Measurements from ENCODE around the gene ZBTB8OS.
A peak's percentile ranks its signal among the peaks of the same experiment; 100 is the strongest.
"Not testable (repeated sequence)": the region's sequence is repeated elsewhere in the genome, so short reads cannot be mapped to it uniquely, and the experiment has no call there.

Gene ZBTB8OS

DNA sequence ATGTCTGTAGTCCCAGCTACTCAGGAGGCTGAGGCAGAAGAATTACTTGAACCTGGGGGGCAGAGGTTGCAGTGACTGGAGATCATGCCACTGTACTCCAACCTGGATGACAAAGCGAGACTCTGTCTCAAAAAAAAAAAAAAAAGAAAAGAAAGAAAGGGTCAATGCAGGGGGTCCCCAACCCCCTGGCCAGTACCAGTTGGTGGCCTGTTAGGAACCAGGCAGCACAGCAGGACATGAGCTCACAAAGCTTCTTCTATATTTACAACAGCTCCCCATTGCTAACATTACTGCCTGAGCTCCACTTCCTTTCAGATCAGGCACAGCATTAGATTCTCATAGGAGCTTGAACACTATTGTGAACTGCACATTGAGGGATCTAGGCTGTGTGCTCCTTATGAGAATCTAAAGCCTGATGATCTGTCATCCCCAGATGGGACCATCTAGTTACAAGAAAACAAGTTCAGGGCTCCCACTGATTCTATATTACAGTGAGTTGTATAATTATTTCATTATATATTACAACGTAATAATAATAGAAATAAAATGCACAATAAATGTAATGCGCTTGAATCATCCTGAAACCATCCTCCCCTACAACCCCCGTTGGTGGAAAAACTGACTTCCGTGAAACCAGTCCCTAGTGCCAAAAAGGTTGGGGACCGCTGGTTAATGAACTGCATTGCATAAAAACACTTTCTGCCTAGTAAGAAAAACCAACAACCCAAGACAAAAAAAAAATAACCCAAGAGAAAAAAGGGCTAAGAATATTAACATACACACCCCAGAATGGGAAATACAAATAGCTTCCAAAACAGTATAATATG, 2.8 kb downstream of the ZBTB8OS start:
- DNase-seq (ENCODE audit: low spot score), result no peak

DNA sequence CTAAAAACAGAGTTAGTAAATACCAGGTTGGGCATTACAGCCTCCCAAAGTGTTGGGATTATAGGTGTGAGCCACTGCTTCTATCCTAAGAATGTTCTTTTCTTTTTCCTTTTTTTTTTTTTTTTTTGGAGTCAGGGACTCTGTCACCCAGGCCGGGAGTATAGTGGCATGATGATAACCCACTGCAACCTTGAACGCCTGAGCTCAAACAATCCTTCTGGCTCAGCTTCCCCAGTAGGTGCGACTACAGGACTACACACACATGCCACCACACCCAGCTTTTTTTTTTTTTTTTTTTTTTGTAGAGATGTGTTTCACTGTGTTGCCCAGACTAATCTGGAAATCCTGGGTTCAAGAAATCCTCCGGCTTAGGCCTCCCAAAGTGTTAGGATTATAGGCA, 5.9 kb downstream of the ZBTB8OS start:
- no peak for DNase-seq (ENCODE audit: low spot score)

DNA sequence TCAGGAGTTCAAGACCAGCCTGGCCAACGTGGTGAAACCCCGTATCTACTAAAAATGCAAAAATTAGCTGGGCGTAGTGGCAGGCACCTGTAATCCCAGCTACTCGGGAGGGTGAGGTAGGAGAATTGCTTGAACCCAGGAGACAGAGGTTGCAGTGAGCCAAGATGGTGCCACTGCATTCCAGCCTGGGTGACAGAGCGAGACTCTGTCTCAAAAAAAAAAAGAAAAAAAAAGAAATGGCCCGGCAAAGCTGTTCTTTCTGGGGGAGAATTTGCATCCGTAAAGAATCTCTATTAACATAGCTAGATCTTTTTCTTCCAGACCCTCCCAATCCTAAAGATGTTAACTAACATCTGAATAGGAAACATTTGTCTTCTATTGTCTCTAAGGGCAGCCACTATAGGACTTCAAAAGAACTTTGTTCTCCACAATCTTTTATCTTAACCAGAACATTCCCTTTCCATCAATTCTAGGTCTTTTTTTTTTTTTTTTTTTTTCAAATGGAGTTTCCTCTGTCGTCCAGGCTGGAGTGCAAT, 8.0 kb downstream of the ZBTB8OS start:
- DNase-seq (ENCODE audit: low spot score), result not testable (repeated sequence)

DNA sequence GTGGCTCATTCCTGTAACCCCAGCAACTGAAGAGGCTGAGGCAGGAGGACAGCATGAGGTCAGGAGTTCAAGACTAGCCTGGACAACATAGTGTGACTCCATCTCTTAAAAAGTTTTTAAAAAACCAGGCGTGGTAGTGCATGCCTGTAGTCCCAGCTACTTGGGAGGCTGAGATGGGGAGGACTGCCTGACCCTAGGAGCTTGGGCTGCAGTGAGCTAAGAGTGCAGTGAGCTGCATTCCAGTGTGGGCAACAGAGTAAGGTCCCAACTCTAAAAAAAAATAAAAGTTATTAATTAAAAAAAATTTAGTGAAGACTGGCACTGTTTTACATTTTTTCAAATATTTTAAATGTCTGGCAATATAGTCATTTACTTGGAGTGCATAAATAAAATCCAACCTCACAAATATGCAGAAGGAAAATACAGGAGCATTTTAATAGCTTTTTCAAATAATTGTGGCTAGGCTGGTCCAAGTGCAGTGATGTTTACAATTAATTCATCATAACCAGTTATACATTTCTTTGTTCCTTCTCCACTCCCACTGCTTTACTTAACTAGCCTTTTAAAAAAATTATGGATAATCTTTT, 10.8 kb downstream of the ZBTB8OS start:
- no peak for DNase-seq (ENCODE audit: low spot score)

DNA sequence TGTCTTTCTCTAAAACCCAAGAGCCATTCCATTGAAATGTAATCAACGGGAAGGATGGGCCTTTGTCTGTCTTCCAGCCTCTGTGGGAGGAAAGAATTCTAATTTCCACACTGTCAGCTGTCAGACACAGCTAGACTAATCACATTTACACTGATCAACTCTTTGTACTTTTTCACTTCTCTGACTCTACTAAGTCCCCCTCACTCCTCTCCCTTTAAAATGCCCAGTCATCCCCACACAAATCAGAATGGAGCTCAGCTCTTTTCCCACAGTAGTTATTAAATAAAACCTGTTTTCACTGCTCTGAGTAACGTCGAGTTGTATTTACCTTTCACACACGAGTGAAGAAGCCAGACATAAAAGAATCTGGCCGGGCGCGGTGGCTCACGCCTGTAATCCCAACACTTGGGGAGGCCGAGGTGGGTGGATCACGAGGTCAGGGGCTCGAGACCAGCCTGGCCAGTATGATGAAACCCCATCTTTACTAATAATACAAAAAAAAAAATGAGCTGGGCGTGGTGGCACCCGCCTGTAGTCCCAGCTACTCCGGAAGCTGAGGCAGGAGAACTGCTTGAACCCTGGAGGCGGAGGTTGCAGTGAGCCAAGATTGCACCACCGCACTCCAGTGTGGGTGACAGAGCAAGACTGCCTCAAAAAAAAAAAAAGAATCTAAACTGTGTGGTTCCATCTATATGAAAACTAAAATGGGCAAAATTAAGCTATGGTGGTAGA, 13.3 kb downstream of the ZBTB8OS start:
- no peak for DNase-seq (ENCODE audit: low spot score)

DNA sequence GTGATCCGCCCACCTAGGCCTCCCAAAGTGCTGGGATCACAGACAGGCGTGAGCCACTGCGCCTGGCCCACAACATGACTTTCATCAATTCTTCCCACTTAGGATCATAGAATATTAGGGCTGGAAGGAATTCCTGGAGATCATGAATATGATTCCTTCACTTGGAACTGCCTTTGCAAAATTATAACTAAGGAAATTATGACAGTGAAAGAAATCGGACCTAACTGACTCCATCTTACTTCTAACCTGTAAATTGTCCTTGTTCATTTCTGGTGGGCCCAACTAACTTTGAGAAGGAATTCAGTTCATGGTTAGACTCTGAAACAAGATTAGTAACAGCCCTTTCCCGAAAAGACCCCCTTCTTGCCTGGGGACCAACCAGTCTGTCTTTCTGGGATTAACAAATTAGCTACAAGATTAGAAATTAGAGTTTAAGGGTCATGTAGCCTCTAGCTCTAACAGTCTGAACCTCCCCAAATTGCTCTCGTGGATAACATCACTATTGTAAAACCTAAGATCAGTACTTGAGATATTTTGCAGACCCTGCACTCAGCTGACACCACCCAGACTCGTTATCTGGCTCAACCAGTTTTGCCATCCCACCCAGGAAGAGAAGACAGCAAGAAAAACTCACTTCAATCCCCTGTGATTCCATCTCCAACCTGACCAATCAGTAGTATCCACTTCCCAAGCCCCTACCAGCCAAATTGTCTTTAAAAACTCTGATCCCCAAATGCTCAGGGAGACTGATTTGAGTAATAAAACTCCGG, 14.7 kb downstream of the ZBTB8OS start:
- no peak for DNase-seq (ENCODE audit: low spot score)

DNA sequence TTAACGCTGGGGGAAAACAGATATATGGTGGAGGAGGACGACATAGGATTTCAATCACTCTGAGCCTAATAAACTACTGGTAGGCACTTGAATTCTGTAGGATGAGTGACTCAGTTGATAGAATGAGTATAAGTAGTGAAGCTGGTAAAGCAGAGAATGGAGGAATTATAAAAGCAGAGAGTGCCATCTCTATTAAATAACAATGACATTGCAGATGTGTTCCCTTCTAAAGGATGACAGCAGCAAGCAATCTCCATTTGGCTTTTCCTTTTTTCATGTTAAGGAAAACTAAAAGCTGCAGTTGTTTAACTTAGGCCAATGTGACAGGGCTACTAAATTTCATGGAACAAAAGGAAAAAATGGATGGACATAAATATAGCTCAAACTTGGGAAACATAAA, 17.5 kb downstream of the ZBTB8OS start:
- no peak for DNase-seq (ENCODE audit: low spot score)

DNA sequence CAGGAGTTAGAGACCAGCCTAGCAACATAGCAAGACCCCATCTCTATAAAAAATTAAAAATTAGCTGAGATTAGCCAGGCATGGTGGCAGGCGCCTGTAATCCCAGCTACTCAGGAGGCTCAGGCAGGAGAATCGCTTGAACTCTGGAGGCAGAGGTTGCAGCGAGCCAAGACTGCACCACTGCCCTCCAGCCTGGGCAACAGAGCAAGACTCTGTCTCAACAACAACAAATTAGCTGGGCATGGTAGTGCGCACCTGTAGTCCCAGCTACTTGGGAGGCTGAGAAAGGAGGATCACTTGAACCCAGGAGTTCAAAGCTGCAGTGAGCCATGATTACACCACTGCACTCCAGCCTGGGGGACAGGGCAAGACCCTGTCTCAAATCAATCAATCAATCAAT, 20.2 kb downstream of the ZBTB8OS start:
- not testable (repeated sequence) for DNase-seq (ENCODE audit: low spot score)

DNA sequence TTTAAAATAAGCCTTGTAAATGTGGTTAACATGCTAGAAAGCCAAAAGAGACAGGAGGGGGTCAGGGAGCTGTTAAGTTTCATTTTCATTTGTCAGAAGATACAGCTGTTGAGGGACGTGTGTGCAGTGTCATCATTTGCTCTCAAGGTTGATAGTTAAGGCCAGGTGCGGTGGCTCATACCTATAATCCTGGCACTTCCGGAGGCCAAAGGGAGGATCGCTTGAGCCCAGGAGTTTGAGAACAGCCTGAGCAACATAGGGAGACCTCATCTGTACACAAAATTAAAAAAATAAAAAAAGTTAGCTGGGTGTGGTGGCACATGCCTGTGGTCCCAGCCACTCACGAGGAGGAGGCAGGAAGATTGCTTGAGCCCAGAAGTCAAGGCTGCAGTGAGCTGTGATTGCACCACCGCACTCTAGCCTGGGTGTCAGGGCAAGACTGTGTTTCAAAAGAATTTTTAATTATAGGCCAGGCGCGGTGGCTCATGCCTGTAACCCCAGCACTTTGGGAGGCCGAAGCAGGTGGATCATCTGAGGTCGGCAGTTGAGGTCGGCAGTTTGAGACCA, 22.7 kb downstream of the ZBTB8OS start:
- DNase-seq (ENCODE audit: low spot score), result no peak

DNA sequence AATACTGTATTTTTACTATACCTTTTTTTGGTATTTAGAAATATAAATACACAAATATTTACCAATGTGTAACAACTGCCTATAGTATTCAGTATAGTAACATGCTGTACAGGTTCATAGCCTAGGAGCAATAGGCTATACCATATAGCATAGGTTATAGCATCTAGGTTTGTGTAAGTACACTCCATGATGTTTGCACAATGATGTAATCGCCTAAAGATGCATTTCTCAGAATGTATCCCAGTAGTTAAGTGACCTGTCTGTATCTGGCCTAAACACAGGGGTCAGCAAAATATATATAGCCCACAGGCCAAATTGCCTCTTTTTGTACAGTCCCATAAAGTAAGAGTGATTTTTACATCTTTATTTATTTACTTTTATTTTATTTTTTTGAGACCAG, 24.2 kb downstream of the ZBTB8OS start:
- no peak for DNase-seq (ENCODE audit: low spot score)

DNA sequence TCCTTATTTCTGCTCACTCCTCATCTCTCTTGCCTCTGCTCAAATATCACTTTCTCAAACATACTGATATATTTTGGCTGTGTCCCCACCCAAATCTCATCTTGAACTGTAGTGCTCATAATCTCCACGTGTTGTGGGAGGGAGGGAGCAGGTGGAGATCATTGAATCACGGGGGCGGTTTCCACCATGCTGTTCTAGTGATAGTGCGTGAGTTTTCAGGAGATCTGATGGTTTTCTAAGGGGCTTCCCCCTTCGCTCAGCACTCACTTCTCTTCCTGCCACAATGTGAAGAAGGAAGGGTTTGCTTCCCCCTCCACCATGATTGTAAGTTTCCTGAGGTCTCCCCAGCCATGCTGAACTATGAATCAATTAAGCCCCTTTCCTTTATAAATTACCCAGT, 26.6 kb downstream of the ZBTB8OS start:
- DNase-seq (ENCODE audit: low spot score), result no peak

DNA sequence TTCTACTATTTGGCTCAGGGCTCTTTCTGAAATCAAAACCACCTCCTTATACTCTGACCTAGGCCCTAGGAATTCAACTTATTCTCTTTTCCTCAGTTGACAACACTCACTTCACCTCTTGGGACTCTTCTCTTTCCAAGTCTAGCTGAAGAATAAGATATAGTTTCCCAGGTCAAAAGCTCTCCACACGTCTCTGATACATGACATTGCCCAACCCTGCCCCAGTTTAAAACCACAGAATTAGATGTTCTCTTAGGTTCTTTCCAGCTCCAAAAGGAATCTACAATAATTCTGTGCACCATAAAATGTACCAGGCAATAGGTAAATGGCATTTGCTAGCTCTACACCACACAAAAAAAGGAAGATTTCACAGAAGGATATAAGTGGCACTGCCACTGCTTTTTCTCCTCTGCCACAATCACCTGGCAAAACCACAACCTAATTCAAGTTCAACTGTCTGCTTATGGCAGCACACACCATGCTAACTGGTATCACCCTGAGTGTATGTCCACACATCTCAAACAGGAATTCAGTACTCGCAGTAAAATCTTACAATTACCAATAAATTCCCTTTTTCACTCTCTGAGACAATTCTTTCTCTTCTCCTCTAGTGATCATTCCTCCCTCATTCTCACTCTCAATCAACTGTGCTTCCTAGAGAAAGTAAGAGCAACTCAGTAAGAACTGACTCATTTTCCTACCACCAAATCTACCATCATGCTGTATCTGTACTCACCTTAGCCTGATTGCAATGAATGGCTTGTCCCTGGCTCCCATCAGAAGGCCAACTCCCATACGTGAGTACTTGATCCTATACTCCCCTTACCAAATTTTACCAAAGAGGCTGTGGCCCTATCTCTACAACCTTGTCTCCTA, 27.3 kb downstream of the ZBTB8OS start:
- DNase-seq (ENCODE audit: low spot score), result no peak

DNA sequence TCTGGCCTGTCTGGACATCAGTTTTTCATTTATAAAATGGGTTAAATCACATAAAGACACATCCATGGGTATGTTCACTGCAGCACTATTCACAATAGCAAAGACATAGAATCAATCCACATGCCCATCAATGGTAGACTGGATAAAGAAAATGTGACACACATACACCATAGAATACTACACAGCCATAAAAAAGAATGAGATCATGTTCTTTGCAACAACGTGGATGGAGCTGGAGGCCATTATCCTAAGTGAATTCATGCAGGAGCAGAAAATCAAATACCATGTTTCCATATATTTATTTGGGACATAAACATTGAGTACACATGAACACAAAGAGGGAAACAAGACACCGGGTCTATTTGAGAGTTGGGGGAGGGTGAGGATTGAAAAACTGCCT, 28.1 kb downstream of the ZBTB8OS start:
- no peak for DNase-seq (ENCODE audit: low spot score)

DNA sequence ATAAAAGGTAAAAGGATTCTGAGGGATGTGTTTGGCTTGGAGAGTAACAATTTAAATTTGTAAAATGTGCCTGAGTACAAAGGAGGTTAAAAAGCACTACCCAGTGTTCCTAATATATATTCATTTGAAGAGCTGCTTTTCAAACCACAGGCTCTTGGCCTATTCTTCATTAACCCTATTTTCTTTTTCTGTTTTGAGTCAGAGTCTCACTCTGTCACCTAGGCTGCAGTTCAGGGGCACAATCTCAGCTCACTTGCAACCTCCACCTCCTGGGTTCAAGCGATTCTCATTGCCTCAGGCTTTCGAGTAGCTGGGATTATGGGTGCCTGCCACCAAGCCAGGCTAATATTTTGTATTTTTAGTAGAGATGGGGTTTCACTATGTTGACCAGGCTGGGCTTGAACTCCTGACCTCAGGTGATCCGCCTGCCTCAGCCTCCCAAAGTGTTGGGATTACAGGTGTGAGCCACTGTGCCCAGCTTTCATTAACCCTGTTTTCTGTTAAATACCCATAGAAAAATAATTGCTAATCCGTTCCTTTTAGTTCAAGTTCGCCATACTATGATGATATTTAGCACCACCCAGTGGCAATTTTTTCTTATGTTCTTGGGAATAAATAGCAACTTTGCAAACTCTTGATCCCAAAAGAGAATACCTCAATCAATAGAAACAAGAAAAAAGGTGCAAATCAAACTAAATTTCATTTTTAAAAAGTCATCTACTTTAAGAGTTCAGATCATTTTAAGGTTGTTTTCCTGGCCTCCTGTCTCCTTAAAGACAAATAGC, 30.5 kb downstream of the ZBTB8OS start:
- no peak for DNase-seq (ENCODE audit: low spot score)

DNA sequence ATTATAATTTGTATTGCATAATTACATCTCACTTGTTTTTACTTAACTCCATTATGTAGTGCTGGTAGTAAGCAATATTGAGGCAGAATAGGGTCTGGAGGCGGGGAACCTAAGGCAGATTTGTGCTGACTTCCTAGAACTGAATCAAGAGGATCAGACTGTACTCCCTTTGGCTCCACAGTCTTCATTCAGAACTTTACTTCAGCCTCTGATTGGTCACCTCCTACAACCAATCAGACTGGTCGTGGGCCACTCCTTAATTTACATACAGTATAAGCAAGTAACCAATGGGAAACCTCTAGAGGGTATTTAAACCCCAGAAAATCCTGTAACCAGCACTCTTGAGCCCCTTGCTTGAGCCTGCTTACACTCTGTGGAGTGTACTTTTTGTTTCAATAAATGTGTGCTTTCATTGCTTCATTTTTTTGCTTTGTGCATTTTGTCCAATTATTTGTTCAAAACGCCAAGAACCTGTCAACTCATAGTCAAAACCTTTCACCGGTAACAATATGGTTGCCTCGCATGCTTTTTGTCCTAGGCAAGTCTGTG, 31.6 kb downstream of the ZBTB8OS start:
- no peak for DNase-seq (ENCODE audit: low spot score)

DNA sequence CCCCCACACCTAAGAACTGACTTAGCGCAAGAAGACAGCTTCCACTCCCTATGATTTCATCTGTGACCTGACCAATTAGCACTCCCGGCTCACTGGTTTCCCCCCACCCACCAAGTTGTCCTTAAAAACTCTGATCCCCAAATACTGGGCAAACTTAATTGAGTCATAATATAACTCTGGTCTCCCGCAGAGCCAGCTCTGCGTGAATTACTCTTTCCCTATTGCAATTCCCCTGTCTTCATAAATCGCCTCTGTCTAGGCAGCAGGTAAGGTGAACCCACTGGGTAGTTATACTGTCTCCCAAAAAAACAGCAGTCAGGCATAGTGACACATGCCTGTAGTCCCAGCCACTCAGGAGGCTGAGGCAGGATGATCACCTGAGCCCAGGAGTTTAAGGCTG, 36.9 kb downstream of the ZBTB8OS start:
- DNase-seq (ENCODE audit: low spot score), result no peak

DNA sequence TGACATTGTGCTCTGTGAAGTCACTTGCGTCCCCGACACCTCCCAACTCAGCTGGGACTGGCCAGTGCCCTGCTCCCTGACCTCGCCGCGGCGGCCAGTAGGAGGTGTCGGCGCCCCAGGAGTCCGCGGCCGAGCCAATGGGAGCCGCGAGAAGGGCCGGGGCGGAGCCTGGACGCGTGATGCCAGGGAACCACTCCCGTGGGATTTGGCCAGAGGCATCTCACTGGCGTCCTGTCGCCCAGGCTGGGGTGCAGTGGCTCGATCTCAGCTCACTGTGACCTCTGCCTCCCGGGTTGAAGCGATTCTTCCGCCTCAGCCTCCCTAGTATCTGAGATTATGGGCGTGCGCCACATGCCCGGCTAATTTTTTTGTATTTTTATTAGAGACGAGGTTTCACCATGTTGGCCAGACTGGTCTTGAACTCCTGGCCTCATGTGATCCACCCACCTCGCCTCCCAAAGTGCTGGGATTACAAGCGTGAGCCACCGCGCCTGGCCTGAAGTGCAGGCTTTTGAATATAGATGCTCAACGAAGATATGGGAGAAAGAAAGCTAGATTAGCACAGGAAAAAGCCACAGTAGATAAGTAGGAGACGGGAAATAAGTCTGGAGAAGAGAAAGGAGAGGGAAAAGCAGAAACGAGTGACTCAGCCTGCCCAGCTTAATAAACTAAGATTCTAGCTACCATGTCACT, 38.0 kb downstream of the ZBTB8OS start:
- peak; percentile 26 for DNase-seq (ENCODE audit: low spot score)

DNA sequence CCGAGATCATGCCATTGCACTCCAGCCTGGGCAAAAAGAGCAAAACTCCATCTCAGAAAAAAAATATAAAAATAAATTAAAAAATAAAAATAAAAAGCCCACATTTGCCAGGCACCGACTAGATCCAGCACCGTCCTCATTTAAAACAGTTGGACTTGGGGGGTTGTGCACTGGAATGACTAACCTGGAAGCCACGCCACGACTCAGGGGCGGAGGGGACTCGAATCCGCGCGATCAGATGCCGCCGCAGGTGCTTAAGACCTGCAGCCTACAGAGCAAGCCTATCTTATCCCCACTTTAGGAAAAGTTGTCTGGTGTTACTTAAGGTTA, 38.5 kb downstream of the ZBTB8OS start:
- DNase-seq (ENCODE audit: low spot score), result no peak

DNA sequence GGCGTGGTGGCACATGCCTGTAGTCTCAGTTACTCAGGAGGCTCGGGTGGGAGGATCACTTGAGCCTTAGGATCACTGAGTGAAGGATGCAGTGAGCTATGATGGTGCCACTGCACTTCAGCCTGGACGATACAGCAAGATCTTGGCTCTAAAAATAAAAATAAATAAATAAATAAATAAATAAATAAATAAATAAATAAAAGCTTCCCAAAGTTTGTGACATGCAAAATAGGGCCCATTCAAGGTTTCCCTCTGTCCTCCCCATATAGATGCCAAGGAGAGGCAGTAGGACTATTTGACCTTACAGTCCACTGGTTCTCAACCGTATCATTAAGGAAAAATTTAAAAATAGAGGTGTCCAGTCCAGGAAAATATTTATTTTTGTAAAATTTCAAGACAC, 41.2 kb downstream of the ZBTB8OS start:
- no peak for DNase-seq (ENCODE audit: low spot score)

All from hematopoietic multipotent progenitor cell treated with erythropoietin and hydrocortisone succinate and interleukin-3 and kit ligand, for 15 days (in vitro differentiated cells).